ENCODE measurements around the gene CBFA2T2.

CBFA2T2 gene

GRCh38 chr20:33689973-33690372 lies 200.1 kb downstream of the CBFA2T2 start:
- no peak for DNase-seq (ENCODE audit: extremely low read depth, insufficient read length)
- TF ChIP-seq CTCF (IDR thresholded peaks at IDR 0.05; ENCODE audit: insufficient read depth, low read length, poor library complexity, severe bottlenecking): no peak
- no peaks in the 10 kb centered on the region for H3K27me3 ChIP-seq (replicated peaks; ENCODE audit: control insufficient read depth, insufficient read depth, low read length)
- H3K36me3 ChIP-seq (ENCODE audit: control insufficient read depth, insufficient read depth, low read length): no peaks in the 10 kb centered on the region
- no peak overlapping the region for H3K4me3 ChIP-seq (replicated peaks; ENCODE audit: low read depth, low read length)

- Histone ChIP-seq H3K36me3 (ENCODE audit: control insufficient read depth, insufficient read depth, low read length) (no peaks in the 10 kb centered on the region), H3K27me3 (replicated peaks; ENCODE audit: control insufficient read depth, insufficient read depth, low read length) (no peaks in the 10 kb centered on the region), H3K4me3 (replicated peaks; ENCODE audit: low read depth, low read length) (no peak overlapping the region)
- TF ChIP-seq CTCF (IDR thresholded peaks at IDR 0.05; ENCODE audit: insufficient read depth, low read length, poor library complexity, severe bottlenecking): no peak
- no peak for DNase-seq (ENCODE audit: extremely low read depth, insufficient read length)
Observed at GRCh38 chr20:33693289-33693688, 203.4 kb downstream of the CBFA2T2 start.

GRCh38 chr20:33693741-33694638 lies 204.1 kb downstream of the CBFA2T2 start:
- Histone ChIP-seq H3K27me3 (replicated peaks; ENCODE audit: control insufficient read depth, insufficient read depth, low read length) (no peaks in the 10 kb centered on the region), H3K36me3 (ENCODE audit: control insufficient read depth, insufficient read depth, low read length) (no peaks in the 10 kb centered on the region), H3K4me3 (replicated peaks; ENCODE audit: low read depth, low read length) (no peak overlapping the region)
- no peak for TF ChIP-seq CTCF (IDR thresholded peaks at IDR 0.05; ENCODE audit: insufficient read depth, low read length, poor library complexity, severe bottlenecking)
- DNase-seq (ENCODE audit: extremely low read depth, insufficient read length): no peak

- Histone ChIP-seq H3K36me3 (ENCODE audit: control insufficient read depth, insufficient read depth, low read length) (no peaks in the 10 kb centered on the region), H3K4me3 (replicated peaks; ENCODE audit: low read depth, low read length) (no peak overlapping the region), H3K27me3 (replicated peaks; ENCODE audit: control insufficient read depth, insufficient read depth, low read length) (no peaks in the 10 kb centered on the region)
- no peak for TF ChIP-seq CTCF (IDR thresholded peaks at IDR 0.05; ENCODE audit: insufficient read depth, low read length, poor library complexity, severe bottlenecking)
- DNase-seq (ENCODE audit: extremely low read depth, insufficient read length): no peak
Observed at GRCh38 chr20:33694639-33695012, 204.7 kb downstream of the CBFA2T2 start.

- no peak for TF ChIP-seq CTCF (IDR thresholded peaks at IDR 0.05; ENCODE audit: insufficient read depth, low read length, poor library complexity, severe bottlenecking)
- DNase-seq (ENCODE audit: extremely low read depth, insufficient read length): no peak
- H3K36me3 ChIP-seq (ENCODE audit: control insufficient read depth, insufficient read depth, low read length): no peaks in the 10 kb centered on the region
- no peak overlapping the region for H3K4me3 ChIP-seq (replicated peaks; ENCODE audit: low read depth, low read length)
- H3K27me3 ChIP-seq (replicated peaks; ENCODE audit: control insufficient read depth, insufficient read depth, low read length): no peaks in the 10 kb centered on the region
Observed at GRCh38 chr20:33696448-33696847, 206.6 kb downstream of the CBFA2T2 start.

All from GM06990 (cell line).